GM19351 (cell line): ENCODE results near the gene SPTLC2.

ENCODE experiments used
- ATAC-seq: cut with Tn5 transposase; IDR thresholded peaks from one replicate; pipeline ENCODE4 v1.9.1; 2021; ENCODE audit warnings: mild to moderate bottlenecking, moderate library complexity; ENCODE audit not compliant: unreplicated experiment

The SPTLC2 gene

GRCh38 chr14:77509366-77509765 is 107.1 kb downstream of the SPTLC2 start:
- ATAC-seq: no peak

GRCh38 chr14:77508876-77509275 is 107.6 kb downstream of the SPTLC2 start:
- no peak for ATAC-seq

DNA sequence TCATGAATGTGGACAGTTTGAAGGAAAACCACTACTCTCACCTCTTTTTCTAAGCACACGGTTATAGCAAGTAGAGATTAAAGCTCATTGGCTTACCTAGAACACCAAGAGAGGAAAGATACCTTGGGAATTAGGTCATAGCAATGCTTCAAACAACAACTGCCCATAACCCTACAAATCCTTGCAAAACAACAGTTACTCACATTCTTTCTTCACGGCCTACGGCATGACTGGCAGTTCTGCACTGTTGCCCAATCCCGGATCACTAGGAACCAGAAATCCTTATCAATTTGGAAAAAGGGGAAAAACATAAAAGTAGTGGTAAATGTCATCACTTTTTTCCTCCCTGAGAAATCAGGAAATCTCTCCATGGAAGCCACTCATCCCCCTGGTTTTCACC is 108.2 kb downstream of the SPTLC2 start:
- no peak for ATAC-seq

DNA sequence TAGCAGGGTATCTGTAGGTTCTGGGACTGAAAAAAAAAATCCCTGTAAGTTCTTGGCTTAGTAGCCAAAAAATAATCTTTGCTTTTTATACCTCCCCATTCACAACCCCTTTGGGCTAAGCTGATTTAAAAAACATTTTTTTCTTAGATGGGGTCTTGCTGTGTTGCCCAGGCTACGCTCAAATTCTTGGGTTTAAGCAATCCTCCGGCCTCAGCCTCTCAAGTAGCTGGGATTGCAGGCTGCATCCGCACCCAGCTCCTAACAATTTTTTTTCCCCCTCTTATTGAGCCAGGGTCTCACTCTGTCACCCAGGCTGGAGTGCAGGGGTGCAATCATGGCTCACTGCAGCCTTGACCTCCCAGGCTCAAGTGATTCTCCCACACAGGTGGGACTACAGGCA is 108.7 kb downstream of the SPTLC2 start:
- no peak for ATAC-seq

- no peak for ATAC-seq
Measured at GRCh38 chr14:77505031-77505430, 111.4 kb downstream of the SPTLC2 start.

GRCh38 chr14:77503138-77503537 is 113.3 kb downstream of the SPTLC2 start:
- no peak for ATAC-seq

DNA sequence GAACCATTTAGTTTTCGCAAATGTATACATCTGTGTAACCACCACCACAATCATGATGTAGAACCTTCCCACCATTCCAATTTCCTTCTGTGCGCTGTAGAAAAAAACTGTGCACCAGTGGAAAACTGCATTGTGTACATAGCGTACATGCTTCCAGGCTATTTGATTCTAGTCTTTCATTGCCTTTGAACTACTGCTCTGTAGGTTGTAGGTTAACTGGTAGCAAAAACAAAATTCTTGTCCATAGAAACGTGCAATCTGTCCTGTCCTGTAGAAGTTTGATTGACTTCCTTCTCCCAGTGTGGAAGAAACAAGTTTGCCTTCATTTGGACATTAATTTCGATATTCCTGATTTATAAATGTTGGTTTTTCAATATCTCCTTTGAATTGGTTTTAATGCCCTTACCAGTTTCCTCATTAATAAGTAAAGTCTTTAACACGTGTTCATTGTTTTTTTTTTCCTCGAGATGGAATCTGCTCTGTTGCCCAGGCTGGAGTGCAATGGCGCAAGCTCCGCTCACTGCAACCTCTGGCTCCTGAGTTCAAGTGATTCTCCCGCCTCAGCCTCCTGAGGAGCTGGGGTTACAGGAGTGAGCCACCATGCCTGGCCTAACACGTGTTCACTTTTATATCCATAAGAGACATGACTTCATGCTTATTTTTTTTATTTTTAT is 114.2 kb downstream of the SPTLC2 start:
- ATAC-seq: no peak

DNA sequence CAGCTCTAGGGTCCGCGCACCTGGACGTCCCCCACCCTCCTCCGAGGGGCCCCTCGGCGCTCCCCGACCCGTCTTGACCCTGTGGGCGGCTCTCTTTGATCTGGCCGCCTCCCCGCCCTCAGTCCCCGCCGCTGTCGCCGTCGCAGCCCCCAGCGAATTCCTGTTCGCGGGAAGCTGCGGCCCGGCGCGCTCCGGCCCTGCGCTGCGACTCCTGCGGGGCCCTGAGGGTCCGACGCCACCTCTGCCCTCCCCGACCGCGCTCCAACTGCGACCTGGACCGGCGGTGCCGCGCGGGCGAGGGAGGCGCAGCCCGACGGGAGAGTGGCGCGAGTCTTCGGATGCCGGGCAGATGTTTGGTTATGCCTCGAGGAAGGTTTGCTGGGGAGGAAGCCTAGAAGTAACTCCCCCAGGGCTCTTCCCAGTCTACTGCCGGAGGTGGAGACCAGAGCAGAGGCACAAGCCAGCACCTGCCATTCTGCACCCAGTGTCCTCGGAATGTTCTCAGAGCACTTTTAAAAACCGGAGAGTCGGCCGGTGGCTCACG is 117.4 kb downstream of the SPTLC2 start:
- ATAC-seq: peak; percentile 27

- ATAC-seq: peak; percentile 73
Measured at GRCh38 chr14:77498120-77498979, 118.1 kb downstream of the SPTLC2 start, which contains the start of gene ISM2. TSS of gene ISM2 (minus strand) at chr14:77498816. CDS start at chr14:77498793, 23 bp downstream.

DNA sequence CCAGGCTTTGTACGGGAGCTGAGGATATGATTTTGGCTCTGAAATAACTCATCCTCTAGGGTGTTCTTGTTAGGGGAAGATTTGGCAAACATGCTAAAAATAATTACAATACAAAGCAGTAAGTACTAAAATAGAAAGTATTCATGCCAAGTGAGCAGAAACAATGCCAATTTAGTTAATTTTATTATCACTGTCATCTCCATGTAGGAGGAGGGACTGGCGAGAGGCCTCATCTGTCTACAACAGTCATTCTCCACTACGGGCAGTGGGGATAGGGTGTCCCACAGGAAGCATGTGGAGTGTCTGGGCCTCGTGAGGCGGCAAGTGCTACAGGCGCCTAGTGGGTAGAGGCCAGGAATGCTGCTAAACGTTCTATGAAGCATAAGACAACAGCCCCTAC is 121.1 kb downstream of the SPTLC2 start:
- no peak for ATAC-seq

- no peak for ATAC-seq
Measured at GRCh38 chr14:77491056-77491455, 125.4 kb downstream of the SPTLC2 start.

GRCh38 chr14:77490347-77490986 is 126.0 kb downstream of the SPTLC2 start:
- ATAC-seq: no peak

- no peak for ATAC-seq
Measured at GRCh38 chr14:77489041-77489440, 127.4 kb downstream of the SPTLC2 start.

GRCh38 chr14:77488558-77488957 is 127.9 kb downstream of the SPTLC2 start:
- ATAC-seq: no peak

- ATAC-seq: no peak
Measured at GRCh38 chr14:77485901-77486678, 130.3 kb downstream of the SPTLC2 start.

DNA sequence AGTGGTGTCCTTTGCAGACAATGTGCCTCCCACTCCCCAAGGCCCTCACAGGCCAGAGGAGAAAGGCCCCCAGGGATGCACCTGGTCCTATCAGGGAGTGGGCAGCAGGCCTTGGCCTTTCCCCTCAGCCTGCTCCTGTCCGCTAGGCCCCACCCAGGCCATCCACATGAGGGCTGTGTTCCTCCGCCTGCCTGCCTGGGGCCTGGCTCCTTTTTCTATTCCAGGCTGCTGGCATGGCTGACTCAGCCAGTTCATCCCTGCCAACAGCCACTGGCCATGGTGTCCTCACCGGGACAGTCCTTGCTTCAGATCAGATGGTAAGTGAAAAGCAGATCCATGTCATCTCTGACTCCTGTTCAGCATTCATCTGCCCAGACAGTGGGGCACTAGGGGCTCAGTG is 131.2 kb downstream of the SPTLC2 start:
- ATAC-seq: no peak

- no peak for ATAC-seq
Measured at GRCh38 chr14:77482422-77482821, 134.0 kb downstream of the SPTLC2 start.

- peak; percentile 100 for ATAC-seq
Measured at GRCh38 chr14:77478796-77479195, 137.6 kb downstream of the SPTLC2 start.

DNA sequence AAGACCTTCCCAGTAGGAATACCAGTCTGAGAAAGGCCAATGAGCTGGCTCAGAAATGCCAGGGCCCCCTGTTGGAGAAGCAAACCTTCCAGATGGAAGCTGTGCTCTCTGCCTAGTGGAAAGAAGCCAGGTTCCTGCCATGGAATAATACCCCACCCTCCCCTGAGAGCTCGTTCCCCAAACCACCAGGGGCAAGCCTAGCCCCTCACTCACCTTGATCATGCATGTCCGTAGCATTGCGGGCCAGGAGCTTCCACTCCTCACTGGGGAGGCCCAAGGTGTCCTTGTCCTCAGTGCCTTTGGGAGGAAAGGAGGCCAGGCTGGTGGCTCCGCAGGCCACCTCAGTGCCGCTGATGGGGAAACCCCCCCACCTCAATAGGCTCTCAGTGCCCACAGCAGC is 138.4 kb downstream of the SPTLC2 start:
- no peak for ATAC-seq

DNA sequence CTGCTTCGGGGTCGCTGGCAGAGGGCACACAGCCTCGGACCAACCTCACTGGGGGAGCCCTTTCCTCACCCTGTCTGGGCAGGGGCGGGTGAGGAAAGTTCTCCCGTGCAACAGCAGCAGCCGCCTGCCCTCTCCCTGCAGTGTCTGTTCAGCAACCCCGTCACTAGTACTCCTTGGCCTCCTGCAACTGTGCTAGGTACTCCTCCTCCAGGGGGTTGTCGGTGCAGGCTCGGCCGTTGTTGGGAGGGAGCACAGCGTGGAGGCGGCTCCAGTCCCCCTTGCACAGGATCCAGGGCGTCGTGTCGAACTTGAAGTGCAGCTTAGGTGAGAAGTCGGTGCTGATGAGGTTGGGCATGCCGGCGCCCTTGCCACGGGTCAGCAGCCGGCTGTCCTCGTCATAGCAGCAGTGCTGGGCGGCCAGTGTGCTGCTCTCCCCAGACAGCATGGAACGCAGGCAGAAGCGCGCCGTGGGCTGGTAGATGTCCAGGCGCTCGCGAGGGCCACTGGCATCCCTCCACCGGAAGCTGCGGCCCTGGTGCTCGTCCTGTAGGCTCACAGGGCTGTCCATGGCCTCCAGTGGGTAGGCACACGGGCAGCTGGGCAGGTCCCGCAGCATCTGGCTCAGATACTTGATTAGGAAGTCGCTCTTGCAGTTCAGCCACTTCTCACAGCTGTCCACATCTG is 140.9 kb downstream of the SPTLC2 start:
- ATAC-seq: no peak
